Chondrocyte (in vitro differentiated cells): Measurements from ENCODE around the gene CEP170B. TPM values are rescaled to one million over a fixed set of nuclear protein-coding genes. Genes with fewer than 3 reads are reported as not detected.
"Not testable (repeated sequence)": the region's sequence is repeated elsewhere in the genome, so short reads cannot be mapped to it uniquely, and the experiment has no call there.

ENCODE experiments used
- DNase-seq: peaks from one replicate; pipeline ENCODE4 v3.0.0; 2021; ENCODE audit warnings: mixed read lengths, low spot score
- H3K27ac Mint-ChIP-seq: one replicate; pipeline ENCODE4 v1.8.0; 2021; ENCODE audit warnings: mild to moderate bottlenecking, moderate library complexity, mixed read lengths; ENCODE audit not compliant: unreplicated experiment
- H3K27me3 Mint-ChIP-seq: 2 replicates; pipeline ENCODE4 v1.8.0; 2021; ENCODE audit warnings: low read depth, mixed read lengths
- H3K36me3 Mint-ChIP-seq: 2 replicates; pipeline ENCODE4 v1.8.0; 2021; ENCODE audit warnings: low read depth, mixed read lengths
- H3K4me1 Mint-ChIP-seq: 2 replicates; pipeline ENCODE4 v1.8.0; 2021; ENCODE audit warnings: low read depth, mild to moderate bottlenecking, mixed read lengths
- H3K4me3 Mint-ChIP-seq: one replicate; pipeline ENCODE4 v1.8.0; 2021; ENCODE audit warnings: mild to moderate bottlenecking, moderate library complexity, mixed read lengths; ENCODE audit not compliant: unreplicated experiment
- H3K9me3 Mint-ChIP-seq: 2 replicates; pipeline ENCODE4 v1.8.0; 2021; ENCODE audit warnings: low read depth, mixed read lengths
- total RNA-seq: library from RNA; stranded (reverse); gene quantifications from 3 replicates; pipeline ENCODE4 v1.2.1, GENCODE V29; 2021
- TF ChIP-seq, protein P1 (sequence below): fragments of 200-600 bp; sonication (generic); IDR thresholded peaks from 2 replicates; pipeline ENCODE4 v1.5.0; 2021; ENCODE audit warnings: antibody characterized with exemption, mild to moderate bottlenecking, moderate library complexity

The CEP170B gene
- total RNA-seq, 1 donor from 2014 or later = 39.2 TPM

GRCh38 chr14:104939666-104940410, 74.8 kb downstream of the CEP170B start:
- H3K4me1 Mint-ChIP-seq = no peaks in the 10 kb centered on the region
- H3K9me3 Mint-ChIP-seq = no peaks in the 10 kb centered on the region
- DNase-seq = peak; percentile 41
- H3K27me3 Mint-ChIP-seq = no peaks in the 10 kb centered on the region
- TF ChIP-seq, protein P1, sequence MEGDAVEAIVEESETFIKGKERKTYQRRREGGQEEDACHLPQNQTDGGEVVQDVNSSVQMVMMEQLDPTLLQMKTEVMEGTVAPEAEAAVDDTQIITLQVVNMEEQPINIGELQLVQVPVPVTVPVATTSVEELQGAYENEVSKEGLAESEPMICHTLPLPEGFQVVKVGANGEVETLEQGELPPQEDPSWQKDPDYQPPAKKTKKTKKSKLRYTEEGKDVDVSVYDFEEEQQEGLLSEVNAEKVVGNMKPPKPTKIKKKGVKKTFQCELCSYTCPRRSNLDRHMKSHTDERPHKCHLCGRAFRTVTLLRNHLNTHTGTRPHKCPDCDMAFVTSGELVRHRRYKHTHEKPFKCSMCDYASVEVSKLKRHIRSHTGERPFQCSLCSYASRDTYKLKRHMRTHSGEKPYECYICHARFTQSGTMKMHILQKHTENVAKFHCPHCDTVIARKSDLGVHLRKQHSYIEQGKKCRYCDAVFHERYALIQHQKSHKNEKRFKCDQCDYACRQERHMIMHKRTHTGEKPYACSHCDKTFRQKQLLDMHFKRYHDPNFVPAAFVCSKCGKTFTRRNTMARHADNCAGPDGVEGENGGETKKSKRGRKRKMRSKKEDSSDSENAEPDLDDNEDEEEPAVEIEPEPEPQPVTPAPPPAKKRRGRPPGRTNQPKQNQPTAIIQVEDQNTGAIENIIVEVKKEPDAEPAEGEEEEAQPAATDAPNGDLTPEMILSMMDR = no peak
- no peak overlapping the region for H3K4me3 Mint-ChIP-seq
- H3K27ac Mint-ChIP-seq = no peak overlapping the region
- H3K36me3 Mint-ChIP-seq = peaks cover 32% of the 10 kb centered on the region

DNA sequence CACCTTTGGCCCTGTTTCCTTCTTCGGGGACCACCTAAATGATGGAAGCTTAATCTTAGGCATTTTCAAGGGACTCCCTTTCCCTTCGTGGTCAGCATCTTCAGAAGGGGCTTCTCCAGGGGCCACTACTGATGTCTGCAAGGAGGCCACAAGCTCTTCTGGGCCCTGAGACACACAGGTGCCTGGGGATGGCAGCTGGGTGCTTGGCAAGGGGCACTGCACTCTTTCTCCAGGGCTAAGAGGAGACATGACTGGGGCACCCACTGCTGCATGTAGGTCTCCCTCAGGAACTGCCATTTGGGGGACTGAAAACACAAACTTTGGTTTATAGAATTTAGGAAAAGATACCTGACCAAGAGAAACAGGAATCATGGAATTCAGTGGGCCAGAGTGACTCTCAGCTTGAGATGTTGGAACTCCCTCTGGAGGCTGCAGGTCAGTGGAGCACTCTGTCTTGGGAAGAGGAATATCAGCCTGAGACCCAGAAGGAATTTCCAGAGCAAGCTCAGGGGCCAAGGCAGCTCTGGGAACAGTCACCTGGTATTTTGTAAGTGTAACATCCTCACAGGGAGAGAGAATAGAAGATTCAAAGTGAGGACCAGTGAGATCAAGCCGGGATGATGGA, 75.6 kb downstream of the CEP170B start:
- Mint-ChIP-seq H3K4me1 (no peaks in the 10 kb centered on the region), H3K27me3 (no peaks in the 10 kb centered on the region), H3K9me3 (no peaks in the 10 kb centered on the region), H3K27ac (no peak overlapping the region), H3K36me3 (peaks cover 35% of the 10 kb centered on the region), H3K4me3 (no peak overlapping the region)
- TF ChIP-seq, protein P1 = peak; percentile 26
- DNase-seq = peak; percentile 37

DNA sequence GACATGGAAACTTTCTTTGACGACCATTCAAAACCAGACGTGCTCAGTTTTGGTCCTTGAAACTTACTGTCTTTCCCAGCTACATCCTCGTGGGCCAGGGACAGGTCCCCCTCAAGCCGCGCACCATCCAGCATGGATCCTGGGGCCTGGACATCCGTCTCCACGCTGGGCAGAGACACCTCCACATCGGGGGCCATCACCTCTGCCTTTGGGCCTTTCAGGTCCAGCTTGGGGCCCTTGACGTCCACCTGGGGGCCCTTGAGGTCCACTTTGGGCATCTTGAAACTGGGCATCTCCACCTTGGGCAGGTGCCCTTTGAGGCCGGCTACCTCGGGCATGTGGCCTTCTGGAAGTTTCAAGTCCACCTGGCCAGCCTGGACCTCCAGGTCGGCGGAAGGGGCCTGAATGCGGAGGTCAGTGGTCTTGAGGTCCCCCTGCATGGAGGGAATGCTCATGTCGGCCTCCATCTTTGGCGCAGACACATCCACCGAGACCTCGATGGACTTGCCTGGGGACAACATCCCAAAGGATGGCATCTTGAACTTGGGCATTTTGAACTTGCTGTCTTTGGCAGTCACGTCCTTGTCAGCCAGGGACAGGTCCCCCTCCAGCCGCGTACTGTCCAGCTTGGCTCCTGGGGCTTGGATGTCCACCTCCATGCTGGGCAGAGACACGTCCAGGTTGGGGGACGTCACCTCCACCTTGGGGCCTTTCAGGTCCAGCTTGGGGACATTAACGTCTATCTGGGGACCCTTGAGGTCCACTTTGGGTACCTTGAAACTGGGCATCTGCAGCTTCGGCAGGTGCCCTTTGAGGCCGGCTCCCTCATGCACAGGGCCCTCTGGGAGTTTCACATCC, 76.7 kb downstream of the CEP170B start:
- H3K9me3 Mint-ChIP-seq = no peaks in the 10 kb centered on the region
- no peak overlapping the region for H3K27ac Mint-ChIP-seq
- DNase-seq = peak; percentile 80
- TF ChIP-seq, protein P1 = no peak
- no peak overlapping the region for H3K4me3 Mint-ChIP-seq
- no peaks in the 10 kb centered on the region for H3K27me3 Mint-ChIP-seq
- no peaks in the 10 kb centered on the region for H3K4me1 Mint-ChIP-seq
- peaks cover 38% of the 10 kb centered on the region for H3K36me3 Mint-ChIP-seq

DNA sequence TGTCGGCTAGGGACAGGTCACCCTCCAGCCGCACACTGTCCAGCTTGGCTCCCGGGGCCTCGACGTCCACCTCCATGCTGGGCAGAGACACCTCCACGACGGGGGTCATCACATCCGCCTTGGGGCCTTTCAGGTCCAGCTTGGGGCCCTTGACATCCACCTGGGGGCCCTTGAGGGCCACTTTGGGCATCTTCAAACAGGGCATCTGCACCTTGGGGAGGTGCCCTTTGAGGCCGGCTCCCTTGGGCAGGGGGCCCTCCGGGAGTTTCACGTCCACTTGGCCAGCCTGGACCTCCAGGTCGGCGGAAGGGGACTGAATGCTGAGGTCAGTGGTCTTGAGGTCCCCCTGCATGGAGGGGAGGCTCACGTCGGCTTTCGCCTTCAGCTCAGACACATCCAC, 77.5 kb downstream of the CEP170B start:
- TF ChIP-seq, protein P1 = no peak

DNA sequence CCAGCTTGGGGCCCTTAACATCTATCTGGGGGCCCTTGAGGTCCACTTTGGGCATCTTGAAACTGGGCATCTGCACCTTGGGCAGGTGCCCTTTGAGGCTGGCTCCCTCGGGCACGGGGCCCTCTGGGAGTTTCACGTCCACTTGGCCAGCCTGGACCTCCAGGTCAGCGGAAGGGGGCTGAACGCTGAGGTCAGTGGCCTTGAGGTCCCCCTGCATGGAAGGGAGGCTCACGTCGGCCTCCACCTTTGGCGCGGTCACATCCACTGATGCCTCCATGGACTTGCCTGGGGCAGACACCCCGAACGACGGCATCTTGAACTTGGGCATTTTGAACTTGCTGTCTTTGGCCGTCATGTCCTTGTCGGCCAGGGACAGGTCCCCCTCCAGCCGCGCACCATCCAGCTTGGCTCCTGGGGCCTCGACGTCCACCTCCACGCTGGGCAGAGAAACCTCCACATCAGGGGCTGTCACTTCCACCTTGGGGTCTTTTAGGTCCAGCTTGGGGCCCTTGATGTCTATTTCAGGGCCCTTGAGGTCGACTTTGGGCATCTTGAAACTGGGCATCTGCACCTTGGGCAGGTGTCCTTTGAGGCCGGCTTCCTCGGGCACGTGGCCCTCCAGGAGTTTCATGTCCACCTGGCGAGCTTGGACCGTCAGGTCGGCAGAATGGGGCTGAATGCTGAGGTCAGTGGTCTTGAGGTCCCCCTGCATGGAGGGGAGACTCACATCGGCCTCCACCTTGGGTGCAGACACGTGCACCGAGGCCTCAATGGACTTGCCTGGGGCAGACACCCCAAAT, 78.3 kb downstream of the CEP170B start:
- H3K27ac Mint-ChIP-seq, H3K27me3 Mint-ChIP-seq, H3K4me1 Mint-ChIP-seq, H3K9me3 Mint-ChIP-seq, H3K4me3 Mint-ChIP-seq: not testable (repeated sequence)
- DNase-seq = peak; percentile 72
- H3K36me3 Mint-ChIP-seq = peaks cover 34% of the 10 kb centered on the region

More for the DNA sequence above, 77.5 kb downstream of the CEP170B start:
- H3K27me3 Mint-ChIP-seq = no peaks in the 10 kb centered on the region
- peak; percentile 81 for DNase-seq
- no peaks in the 10 kb centered on the region for H3K9me3 Mint-ChIP-seq
- H3K27ac Mint-ChIP-seq = no peak overlapping the region
- no peak overlapping the region for H3K4me3 Mint-ChIP-seq
- H3K4me1 Mint-ChIP-seq = no peaks in the 10 kb centered on the region
- H3K36me3 Mint-ChIP-seq = peaks cover 41% of the 10 kb centered on the region

- DNase-seq, H3K4me3 Mint-ChIP-seq, H3K27me3 Mint-ChIP-seq, H3K9me3 Mint-ChIP-seq, H3K27ac Mint-ChIP-seq, H3K4me1 Mint-ChIP-seq: not testable (repeated sequence)
- peaks cover 34% of the 10 kb centered on the region for H3K36me3 Mint-ChIP-seq
Measured at GRCh38 chr14:104944016-104944308, 78.9 kb downstream of the CEP170B start.

GRCh38 chr14:104944436-104945205, 79.6 kb downstream of the CEP170B start:
- not testable (repeated sequence) for H3K27me3 Mint-ChIP-seq, H3K4me3 Mint-ChIP-seq, H3K9me3 Mint-ChIP-seq, H3K27ac Mint-ChIP-seq, H3K4me1 Mint-ChIP-seq
- H3K36me3 Mint-ChIP-seq = peaks cover 34% of the 10 kb centered on the region
- peak; percentile 69 for DNase-seq

- H3K27ac Mint-ChIP-seq, H3K9me3 Mint-ChIP-seq, H3K4me3 Mint-ChIP-seq, H3K27me3 Mint-ChIP-seq, H3K4me1 Mint-ChIP-seq: not testable (repeated sequence)
- peak; percentile 71 for DNase-seq
- peaks cover 32% of the 10 kb centered on the region for H3K36me3 Mint-ChIP-seq
Measured at GRCh38 chr14:104945266-104945665, 80.2 kb downstream of the CEP170B start.
